GM12878 (cell line): ENCODE measurements around the gene AP3S1. TPM values are rescaled to one million over a fixed set of nuclear protein-coding genes. Genes with fewer than 3 reads are reported as not detected.

Source experiments
- ATAC-seq: fragments of 200-7000 bp; cut with Tn5 transposase; 3 replicates; pipeline ENCODE4 v1.9.1; 2020; ENCODE audit warnings: mild to moderate bottlenecking, moderate library complexity
- BruUV-seq: library from RNA; stranded (reverse); fragments of 400-500 nt; replicated peaks from 2 replicates; lab custom pipeline; 2021; lab: Mats Ljungman, UMichigan
- CTCF ChIA-PET: fragments of 300-600 bp; sonication (Branson Sonifier 250); formaldehyde crosslinking; extraction: SDS; loops from one replicate; lab custom pipeline; 2021; ENCODE audit warnings: inconsistent platforms; lab: Yijun Ruan, JAX
- POLR2A ChIA-PET: fragments of 350-600 bp; formaldehyde crosslinking; extraction: SDS; loops from one replicate; lab custom pipeline; 2021; ENCODE audit warnings: inconsistent platforms; lab: Charles Lee
- RAD21 ChIA-PET: fragments of 300-600 bp; sonication (Branson Sonifier 250); formaldehyde crosslinking; loops from one replicate; lab custom pipeline; 2023; ENCODE audit warnings: antibody characterized with exemption; ENCODE audit not compliant: unreplicated experiment; lab: Charles Lee
- SMC1A ChIA-PET: fragments of 300-600 bp; sonication (Branson Sonifier 250); formaldehyde crosslinking; loops from one replicate; lab custom pipeline; 2023; ENCODE audit not compliant: unreplicated experiment, uncharacterized antibody; lab: Charles Lee
- DNase-seq: peaks from one replicate; pipeline ENCODE4 v3.0.0-alpha.2; 2011; ENCODE audit warnings: low read depth, low spot score
- FAIRE-seq: peaks from 3 replicates; lab custom pipeline; 2011; peaks lifted over from hg19 to GRCh38; lab: Jason Lieb, UNC
- H2AFZ ChIP-seq: 2 replicates; pipeline ENCODE4 v1.6.0; 2011; ENCODE audit warnings: low read depth, low read length, control low read depth; ENCODE audit not compliant: control insufficient read depth
- H3K27ac ChIP-seq: 2 replicates; pipeline ENCODE4 v1.5.1; 2011; ENCODE audit warnings: control low read depth; ENCODE audit not compliant: control insufficient read depth, insufficient read depth
- H3K27me3 ChIP-seq, 2 experiments: replicated peaks in 1 of 2; 2 replicates each; pipeline versions ENCODE4 v1.6.0 to v1.6.1; 2011; ENCODE audit warnings: low read length in 1 of 2; ENCODE audit not compliant: control insufficient read depth in 2 of 2, insufficient read depth in 2 of 2
- H3K36me3 ChIP-seq, 2 experiments: 2 replicates each; pipeline ENCODE4 v1.5.1; 2011; ENCODE audit warnings: low read length in 1 of 2; ENCODE audit not compliant: control insufficient read depth in 2 of 2, insufficient read depth in 2 of 2
- H3K4me1 ChIP-seq: 2 replicates; pipeline ENCODE4 v1.6.1; 2011; ENCODE audit warnings: mild to moderate bottlenecking, low read length, moderate library complexity, mixed read lengths; ENCODE audit not compliant: control insufficient read depth, insufficient read depth
- H3K4me2 ChIP-seq: 2 replicates; pipeline ENCODE4 v1.6.0; 2011; ENCODE audit warnings: control low read depth; ENCODE audit not compliant: control insufficient read depth, insufficient read depth
- H3K4me3 ChIP-seq: fragments of 200-600 bp; sonication (generic); 2 replicates; pipeline ENCODE4 v1.5.1; 2016
- H3K79me2 ChIP-seq: 2 replicates; pipeline ENCODE4 v1.6.0; 2011; ENCODE audit warnings: low read length; ENCODE audit not compliant: control insufficient read depth, insufficient read depth
- H3K9ac ChIP-seq: 2 replicates; pipeline ENCODE4 v1.8.0; 2011; ENCODE audit warnings: low read length, control low read depth, mixed read lengths; ENCODE audit not compliant: control insufficient read depth, insufficient read depth
- H3K9me3 ChIP-seq: replicated peaks from 3 replicates; pipeline ENCODE4 v1.5.1; 2011; ENCODE audit warnings: mild to moderate bottlenecking, low read length; ENCODE audit not compliant: control insufficient read depth, insufficient read depth
- H4K20me1 ChIP-seq: 2 replicates; pipeline ENCODE4 v1.6.0; 2011; ENCODE audit not compliant: control insufficient read depth, insufficient read depth
- ATF2 ChIP-seq: IDR thresholded peaks from 2 replicates; pipeline ENCODE4 v1.6.1; 2012; ENCODE audit warnings: low read length, inconsistent platforms
- E2F4 ChIP-seq: IDR thresholded peaks from 2 replicates; pipeline ENCODE4 v1.6.1; 2012; ENCODE audit warnings: low read depth, low read length, improper control_type of control experiment
- HDAC6 ChIP-seq: fragments of 200-600 bp; sonication (generic); IDR thresholded peaks from one replicate; pipeline ENCODE4 v1.8.0; 2017; ENCODE audit warnings: antibody characterized with exemption; ENCODE audit not compliant: unreplicated experiment
- RAD21 ChIP-seq: IDR thresholded peaks from 2 replicates; pipeline ENCODE4 v1.6.1; 2011; ENCODE audit warnings: mild to moderate bottlenecking, low read depth, low read length, moderate library complexity; ENCODE audit not compliant: insufficient read depth
- SKIL ChIP-seq: fragments of 450-650 bp; IDR thresholded peaks from 2 replicates; pipeline ENCODE4 v1.6.1; 2017; ENCODE audit warnings: mild to moderate bottlenecking, low read depth, inconsistent platforms; ENCODE audit not compliant: poor library complexity, severe bottlenecking
- SUZ12 ChIP-seq: fragments of 200-600 bp; sonication (generic); IDR thresholded peaks from one replicate; pipeline ENCODE4 v1.6.1; 2018; ENCODE audit warnings: antibody characterized with exemption, mild to moderate bottlenecking; ENCODE audit not compliant: unreplicated experiment
- ZBTB11 ChIP-seq: fragments of 450-650 bp; formaldehyde crosslinking; IDR thresholded peaks from 2 replicates; pipeline ENCODE4 v1.5.0; 2022; ENCODE audit warnings: mild to moderate bottlenecking, missing genetic modification characterization
- ZZZ3 ChIP-seq: IDR thresholded peaks from 2 replicates; pipeline ENCODE4 v1.6.1; 2011; ENCODE audit warnings: low read depth; ENCODE audit not compliant: control insufficient read depth, insufficient read length
- WGBS: methylation state at CpG from one replicate; pipeline ENCODE4 v1.1.6; 2016; ENCODE audit warnings: low lambda C conversion rate; ENCODE audit not compliant: insufficient replicate concordance, insufficient coverage; ENCODE audit errors: missing lambda C conversion rate; 5-methylcytosine and 5-hydroxymethylcytosine counted together
- in situ Hi-C: fragments of 300-500 bp; cut with MboI; formaldehyde crosslinking; loops from 9 replicates; pipeline ENCODE4 v1.14.3; 2018; ENCODE audit warnings: mixed read lengths
- intact Hi-C: fragments of 100-400 bp; cut with micrococcal nuclease; formaldehyde crosslinking; loops from one replicate; pipeline ENCODE4 v1.14.2; 2022; ENCODE audit not compliant: unreplicated experiment
- polyA plus RNA-seq, 11 experiments: library from polyadenylated mRNA; depleted of rRNA in 4 of 11; unstranded in 6 of 11; stranded (reverse) in 5 of 11; fragments of >200 nt; fragmentation: Nextera tagmentation in 4 of 11; fragmentation: Illumina TruSeq in 1 of 11; extraction: Ambion mirVana in 4 of 11; extraction: Trizol in 1 of 11; gene quantifications; 1 replicate in 1 of 11; 2 replicates in 10 of 11; pipeline versions ENCODE4 v1.2.1 to v1.2.3, GENCODE V29; 2011 to 2016; ENCODE audit warnings: inconsistent platforms in 2 of 11, missing spikeins in 2 of 11, low read depth in 1 of 11
- total RNA-seq, 4 experiments: library from RNA; depleted of rRNA in 3 of 4; stranded (reverse); fragments of >200 nt in 3 of 4; fragmentation: Illumina TruSeq in 1 of 4; extraction: Trizol in 1 of 4; gene quantifications; 2 replicates each; pipeline versions ENCODE4 v1.2.1 to v1.2.3, GENCODE V29; 2013 to 2021

AP3S1 gene
- total and polyA plus RNA-seq, 10 of the 15 experiments (the other 5 are each of a cell fraction or from before 2014, with no cell fraction given) = 36.4 to 137 (median 67.5) TPM

GRCh38 chr5:115888027-115888426 lies 46.3 kb downstream of the AP3S1 start:
- Histone ChIP-seq H3K9me3 (no peaks in the 10 kb centered on the region; the same call in 2 of the 3 replicates), H3K27me3 (no peaks in the 10 kb centered on the region), H2AFZ (no peak overlapping the region), H3K9ac (no peak overlapping the region), H3K4me1 (no peaks in the 10 kb centered on the region), H3K79me2 (no peaks in the 10 kb centered on the region; the same call in 1 of the 2 replicates), H3K4me2 (no peak overlapping the region), H3K36me3 (no peaks in the 10 kb centered on the region; a peak in 1 of 4 replicates), H3K27ac (no peak overlapping the region), H3K4me3 (no peak overlapping the region), H4K20me1 (no peaks in the 10 kb centered on the region)
- no peak for DNase-seq
- 63% methylated on average over 1 of the region's 1 CpG for WGBS
- intact Hi-C loops = loop anchor here (2.0 kb wide), 1 partner anchor 181 kb away; no protein-coding TSS in a partner anchor
- ATAC-seq = no peak
- BruUV-seq = no TSS peak
- ChIA-PET CTCF (interaction anchor here (1.0 to 1.3 kb wide), 4 partner anchors 16 to 579 kb away, joined by 3 to 8 read pairs (median 4); no protein-coding TSS in a partner anchor), SMC1A (interaction anchor here (0.8 to 1.3 kb wide), 3 partner anchors 145 to 253 kb away, joined by 3 read pairs; no protein-coding TSS in a partner anchor), RAD21 (interaction anchor here (1.0 to 1.4 kb wide), 2 partner anchors 147 to 182 kb away, joined by 3 to 4 read pairs; no protein-coding TSS in a partner anchor), POLR2A (no interaction called here)
- in situ Hi-C loops = no loop called here
- no peak for FAIRE-seq
- TF ChIP-seq HDAC6 = no peak
- TF ChIP-seq ZZZ3 = no peak
- no peak for TF ChIP-seq SUZ12
- TF ChIP-seq RAD21 = peak; percentile 15; the same call in 1 of the 2 replicates

GRCh38 chr5:115892021-115892420 lies 50.3 kb downstream of the AP3S1 start:
- no peaks in the 10 kb centered on the region for H3K36me3 ChIP-seq
- no peak overlapping the region for H3K4me2 ChIP-seq
- WGBS = 100% methylated on average over 1 of the region's 1 CpG
- no peak for ATAC-seq
- DNase-seq = no peak
- no peak overlapping the region for H3K9ac ChIP-seq
- CTCF ChIA-PET = no interaction called here
- H3K9me3 ChIP-seq = no peaks in the 10 kb centered on the region
- no peak overlapping the region for H2AFZ ChIP-seq
- no peaks in the 10 kb centered on the region for H3K27me3 ChIP-seq
- no TSS peak for BruUV-seq
- intact Hi-C loops = no loop called here
- POLR2A ChIA-PET = interaction anchor here (0.6 kb wide), 1 partner anchor 1401 kb away, joined by 6 read pairs; no protein-coding TSS in a partner anchor
- H3K4me1 ChIP-seq = no peaks in the 10 kb centered on the region
- in situ Hi-C loops = no loop called here
- no peak overlapping the region for H3K4me3 ChIP-seq
- RAD21 ChIA-PET = no interaction called here
- no peak for FAIRE-seq
- H3K79me2 ChIP-seq = no peaks in the 10 kb centered on the region
- SMC1A ChIA-PET = no interaction called here
- H4K20me1 ChIP-seq = no peaks in the 10 kb centered on the region
- no peak overlapping the region for H3K27ac ChIP-seq
- no peak for TF ChIP-seq ATF2
- no peak for TF ChIP-seq SKIL
- no peak for TF ChIP-seq E2F4
- no peak for TF ChIP-seq ZBTB11 (CRISPR knock-in tag)
